ENCODE measurements around the gene RASGRF2. TPM values are rescaled to one million over a fixed set of nuclear protein-coding genes. Genes with fewer than 3 reads are reported as not detected.

Gene RASGRF2
- total RNA-seq, 1 donor from 2014 or later, result 2.6 TPM

DNA sequence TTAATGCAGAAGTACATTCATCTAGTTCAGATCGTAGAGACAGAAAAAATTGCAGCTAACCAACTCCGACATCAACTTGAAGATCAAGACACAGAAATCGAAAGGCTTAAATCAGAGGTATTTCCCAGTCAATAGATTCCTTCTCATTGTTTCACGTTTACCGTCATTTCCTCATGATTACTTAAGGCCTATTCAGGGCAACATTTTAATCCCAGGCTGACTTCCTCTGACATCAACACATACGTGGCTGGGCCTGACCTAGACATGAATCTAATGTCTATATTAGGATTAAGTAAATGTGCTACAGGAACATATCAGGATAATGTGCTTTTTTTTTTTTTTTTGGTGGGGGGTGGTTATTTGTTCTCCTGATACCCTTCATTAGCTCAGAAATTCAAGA, 107.9 kb downstream of the RASGRF2 start:
- no peak for DNase-seq (ENCODE audit: low read depth)
- no peak overlapping the region for H3K4me3 ChIP-seq (ENCODE audit: low read depth, low read length)
- no peak for TF ChIP-seq CTCF (conservative IDR thresholded peaks at IDR 0.05; ENCODE audit: low read depth, low read length)

GRCh38 chr5:81068635-81069034, 108.5 kb downstream of the RASGRF2 start:
- TF ChIP-seq CTCF (conservative IDR thresholded peaks at IDR 0.05; ENCODE audit: low read depth, low read length), result no peak
- H3K4me3 ChIP-seq (ENCODE audit: low read depth, low read length), result no peak overlapping the region
- DNase-seq (ENCODE audit: low read depth), result no peak

DNA sequence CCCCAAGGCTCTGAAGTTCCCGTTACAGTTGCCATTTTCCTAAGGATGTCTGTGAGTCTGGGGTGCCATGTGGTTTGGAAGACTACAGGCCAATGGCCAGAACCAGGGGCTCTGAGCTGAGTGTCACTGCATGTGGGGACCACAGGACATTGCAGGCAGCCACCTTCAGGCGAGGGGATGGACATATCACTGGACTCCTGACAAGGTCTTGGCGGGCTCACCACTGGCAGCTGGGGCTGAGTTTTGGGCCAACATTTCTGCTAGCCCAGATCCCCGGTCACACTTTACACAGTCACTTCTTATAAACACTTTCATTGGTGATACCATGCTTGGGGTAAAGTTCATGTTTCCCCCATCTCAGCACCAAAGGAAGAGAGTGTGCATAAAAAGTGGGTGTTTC, 109.8 kb downstream of the RASGRF2 start:
- DNase-seq (ENCODE audit: low read depth), result no peak
- no peak for TF ChIP-seq CTCF (conservative IDR thresholded peaks at IDR 0.05; ENCODE audit: low read depth, low read length)
- no peak overlapping the region for H3K4me3 ChIP-seq (ENCODE audit: low read depth, low read length)

- TF ChIP-seq CTCF (conservative IDR thresholded peaks at IDR 0.05; ENCODE audit: low read depth, low read length), result no peak
- no peak for DNase-seq (ENCODE audit: low read depth)
Observed at GRCh38 chr5:81070571-81071255, 110.5 kb downstream of the RASGRF2 start.

GRCh38 chr5:81075041-81075440, 114.9 kb downstream of the RASGRF2 start:
- TF ChIP-seq CTCF (conservative IDR thresholded peaks at IDR 0.05; ENCODE audit: low read depth, low read length), result no peak
- no peak overlapping the region for H3K4me3 ChIP-seq (ENCODE audit: low read depth, low read length)
- no peak for DNase-seq (ENCODE audit: low read depth)

More at GRCh38 chr5:81070571-81071255, 110.5 kb downstream of the RASGRF2 start:
- no peak overlapping the region for H3K4me3 ChIP-seq (ENCODE audit: low read depth, low read length)

DNA sequence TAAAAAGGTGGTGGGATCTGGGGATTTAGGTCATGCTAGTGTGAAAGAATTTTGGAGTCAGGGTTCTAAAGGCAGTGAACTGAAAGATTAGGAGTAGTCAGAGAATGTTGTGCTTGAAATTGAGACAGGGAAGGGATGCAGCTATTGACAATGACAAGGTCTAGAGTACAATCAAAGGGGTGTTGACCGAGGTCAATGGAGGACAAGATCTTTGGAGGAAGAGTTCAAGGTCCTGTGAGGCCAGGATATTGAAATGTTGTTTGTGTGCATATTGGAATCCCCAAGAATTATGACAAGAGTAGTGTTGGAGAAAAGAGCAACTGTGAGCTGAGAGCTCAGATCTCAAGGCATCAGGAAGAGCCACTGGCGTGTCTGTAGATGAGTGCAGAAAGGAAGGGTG, 116.9 kb downstream of the RASGRF2 start:
- no peak for TF ChIP-seq CTCF (conservative IDR thresholded peaks at IDR 0.05; ENCODE audit: low read depth, low read length)
- DNase-seq (ENCODE audit: low read depth), result no peak
- H3K4me3 ChIP-seq (ENCODE audit: low read depth, low read length), result no peak overlapping the region

DNA sequence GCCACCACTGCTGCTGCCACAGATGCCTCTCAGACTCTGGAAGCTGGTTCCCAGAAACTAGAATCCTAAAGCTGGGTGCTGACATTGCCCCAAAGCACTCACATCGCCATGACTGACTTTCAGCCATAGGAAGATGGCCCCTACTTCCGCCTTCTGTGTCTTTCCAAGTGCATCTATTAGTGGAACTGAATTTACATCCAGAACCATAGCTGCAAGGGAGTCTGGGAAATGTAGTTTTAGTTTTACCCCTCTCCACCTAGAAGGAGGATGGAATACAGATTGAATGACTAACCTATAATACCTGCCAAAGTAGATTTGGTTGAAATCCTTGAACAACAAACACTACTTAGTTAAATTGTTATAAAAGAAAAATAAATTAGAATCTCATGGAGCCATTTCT, 118.8 kb downstream of the RASGRF2 start:
- no peak for TF ChIP-seq CTCF (conservative IDR thresholded peaks at IDR 0.05; ENCODE audit: low read depth, low read length)
- H3K4me3 ChIP-seq (ENCODE audit: low read depth, low read length), result no peak overlapping the region
- DNase-seq (ENCODE audit: low read depth), result no peak

All from epithelial cell of proximal tubule (primary cell).